HEK293T (cell line): ENCODE measurements around the gene GATA2.

Experiments used
- CTCF ChIA-PET: fragments of 350-600 bp; formaldehyde crosslinking; extraction: SDS; loops from one replicate; lab custom pipeline; 2021; ENCODE audit warnings: antibody characterized with exemption, inconsistent platforms; lab: Yijun Ruan, JAX
- POLR2A ChIA-PET: fragments of 350-600 bp; formaldehyde crosslinking; extraction: SDS; loops from one replicate; lab custom pipeline; 2020; ENCODE audit warnings: antibody characterized with exemption, inconsistent platforms; lab: Yijun Ruan, JAX
- DNase-seq: peaks from one replicate; pipeline ENCODE4 v3.0.0; 2012; ENCODE audit warnings: mixed read lengths; ENCODE audit errors: extremely low spot score
- ARNT ChIP-seq: fragments of 450-650 bp; IDR thresholded peaks from 2 replicates; pipeline ENCODE4 v1.6.1; 2017; ENCODE audit warnings: mild to moderate bottlenecking
- BHLHE40 ChIP-seq: fragments of 450-650 bp; IDR thresholded peaks from 2 replicates; pipeline ENCODE4 v1.6.1; 2016; ENCODE audit warnings: mild to moderate bottlenecking, moderate library complexity, borderline replicate concordance
- CTBP1 ChIP-seq: fragments of 450-650 bp; IDR thresholded peaks from 2 replicates; pipeline ENCODE4 v1.6.1; 2016; ENCODE audit warnings: borderline replicate concordance
- ELF4 ChIP-seq: fragments of 450-650 bp; IDR thresholded peaks from 2 replicates; pipeline ENCODE4 v1.6.1; 2017; ENCODE audit warnings: antibody characterized with exemption
- FOXA1 ChIP-seq: fragments of 450-650 bp; IDR thresholded peaks from 2 replicates; pipeline ENCODE4 v1.6.1; 2016; ENCODE audit warnings: mild to moderate bottlenecking
- FOXK2 ChIP-seq: fragments of 450-650 bp; IDR thresholded peaks from 2 replicates; pipeline ENCODE4 v1.6.1; 2016; ENCODE audit warnings: mild to moderate bottlenecking
- FOXM1 ChIP-seq: fragments of 450-650 bp; IDR thresholded peaks from 2 replicates; pipeline ENCODE4 v1.6.1; 2017; ENCODE audit warnings: mild to moderate bottlenecking, borderline replicate concordance
- HDGF ChIP-seq: fragments of 450-650 bp; IDR thresholded peaks from 2 replicates; pipeline ENCODE4 v1.6.1; 2017; ENCODE audit warnings: antibody characterized with exemption, borderline replicate concordance
- L3MBTL2 ChIP-seq: fragments of 450-650 bp; conservative IDR thresholded peaks from 2 replicates; pipeline ENCODE4 v1.6.1; 2016; ENCODE audit warnings: mild to moderate bottlenecking
- LEF1 ChIP-seq: fragments of 450-650 bp; IDR thresholded peaks from 2 replicates; pipeline ENCODE4 v1.6.1; 2017; ENCODE audit warnings: mild to moderate bottlenecking, borderline replicate concordance
- NFRKB ChIP-seq: fragments of 450-650 bp; IDR thresholded peaks from 2 replicates; pipeline ENCODE4 v1.6.1; 2016; ENCODE audit warnings: mild to moderate bottlenecking, moderate library complexity
- PKNOX1 ChIP-seq: fragments of 450-650 bp; IDR thresholded peaks from 2 replicates; pipeline ENCODE4 v1.6.1; 2016
- SP1 ChIP-seq: fragments of 450-650 bp; IDR thresholded peaks from 2 replicates; pipeline ENCODE4 v1.6.1; 2017
- SUZ12 ChIP-seq: fragments of 450-650 bp; IDR thresholded peaks from 2 replicates; pipeline ENCODE4 v1.6.1; 2016; ENCODE audit warnings: mild to moderate bottlenecking
- TARDBP ChIP-seq: fragments of 450-650 bp; IDR thresholded peaks from 2 replicates; pipeline ENCODE4 v1.6.1; 2016
- ZNF384 ChIP-seq: fragments of 450-650 bp; IDR thresholded peaks from 2 replicates; pipeline ENCODE4 v1.6.1; 2016

Gene GATA2

GRCh38 chr3:128479558-128480086 lies 13.4 kb downstream of the GATA2 start:
- TF ChIP-seq NFRKB (no peak), FOXK2 (no peak), ZNF384 (no peak), ELF4 (no peak), HDGF (no peak)
- POLR2A ChIA-PET = interaction anchor here (1.9 kb wide), 1 partner anchor 10 kb away, joined by 7 read pairs; no protein-coding TSS in a partner anchor
- DNase-seq = no peak
- CTCF ChIA-PET = interaction anchor here (1.0 kb wide), 1 partner anchor 15 kb away, joined by 3 read pairs; no protein-coding TSS in a partner anchor

GRCh38 chr3:128478576-128479506 lies 14.2 kb downstream of the GATA2 start:
- ChIA-PET CTCF (no interaction called here), POLR2A (interaction anchor here (1.9 kb wide), 1 partner anchor 11 kb away, joined by 7 read pairs; no protein-coding TSS in a partner anchor)
- DNase-seq = no peak
- TF ChIP-seq FOXM1 = no peak
- TF ChIP-seq BHLHE40 = no peak
- no peak for TF ChIP-seq ZNF384
- no peak for TF ChIP-seq PKNOX1
- TF ChIP-seq FOXK2 = no peak
- no peak for TF ChIP-seq ARNT
- TF ChIP-seq FOXA1 = no peak
- no peak for TF ChIP-seq TARDBP

GRCh38 chr3:128476659-128477058 lies 16.3 kb downstream of the GATA2 start:
- CTCF ChIA-PET = no interaction called here
- POLR2A ChIA-PET = interaction anchor here (1.0 kb wide), 1 partner anchor 11 kb away, joined by 3 read pairs; no protein-coding TSS in a partner anchor
- TF ChIP-seq CTBP1 = no peak
- no peak for DNase-seq

- no peak for TF ChIP-seq FOXM1
- no peak for TF ChIP-seq LEF1
- TF ChIP-seq FOXK2 = no peak
- TF ChIP-seq FOXA1 = no peak
- no peak for TF ChIP-seq SUZ12
- TF ChIP-seq NFRKB = no peak
- no peak for TF ChIP-seq SP1
- TF ChIP-seq ELF4 = no peak
- TF ChIP-seq ZNF384 = no peak
- TF ChIP-seq HDGF = no peak
- no peak for TF ChIP-seq L3MBTL2
- no peak for TF ChIP-seq BHLHE40
- no peak for TF ChIP-seq CTBP1
- no peak for TF ChIP-seq ARNT
- no peak for TF ChIP-seq PKNOX1
- TF ChIP-seq TARDBP = no peak
- DNase-seq = no peak
- ChIA-PET CTCF (interaction anchor here (0.7 kb wide), 1 partner anchor 38 kb away, joined by 3 read pairs; no protein-coding TSS in a partner anchor), POLR2A (interaction anchor here (1.0 to 1.5 kb wide), 3 partner anchors 12 to 14 kb away, joined by 4 read pairs; no protein-coding TSS in a partner anchor)
These were observed 17.6 kb downstream of the GATA2 start for GRCh38 chr3:128475355-128475754.

- TF ChIP-seq BHLHE40 (no peak), ZNF384 (no peak), ARNT (no peak)
These were observed 19.3 kb downstream of the GATA2 start for GRCh38 chr3:128473737-128474136.

GRCh38 chr3:128473180-128473519 lies 19.9 kb downstream of the GATA2 start:
- ChIA-PET POLR2A (no interaction called here), CTCF (no interaction called here)
- DNase-seq = no peak
- no peak for TF ChIP-seq CTBP1
- TF ChIP-seq SP1 = no peak
- no peak for TF ChIP-seq LEF1
- TF ChIP-seq FOXA1 = no peak
- TF ChIP-seq FOXM1 = no peak
- no peak for TF ChIP-seq L3MBTL2
- no peak for TF ChIP-seq NFRKB
- TF ChIP-seq ZNF384 = no peak
- TF ChIP-seq TARDBP = no peak
- no peak for TF ChIP-seq BHLHE40

More at GRCh38 chr3:128473737-128474136, 19.3 kb downstream of the GATA2 start:
- CTCF ChIA-PET = interaction anchor here (0.5 kb wide), 1 partner anchor 1261 kb away, joined by 4 read pairs; no protein-coding TSS in a partner anchor
- POLR2A ChIA-PET = no interaction called here
- DNase-seq = no peak
